SU-DHL-6 (cell line): ENCODE data around the gene ERCC5.
A peak's percentile ranks its signal among the peaks of the same experiment; 100 is the strongest.

Experiments
- H2AFZ ChIP-seq: fragments of 200-600 bp; sonication (generic); 2 replicates; pipeline ENCODE4 v1.6.1; 2014; ENCODE audit warnings: low read depth, mild to moderate bottlenecking, moderate library complexity, mixed read lengths, antibody characterized with exemption, low read length; ENCODE audit not compliant: severe bottlenecking
- H3F3A ChIP-seq: fragments of 200-600 bp; shearing (Covaris generic); 2 replicates; pipeline ENCODE4 v1.6.0; 2016; ENCODE audit warnings: antibody characterized with exemption, mild to moderate bottlenecking; ENCODE audit not compliant: insufficient read depth
- H3K27ac ChIP-seq: fragments of 200-600 bp; sonication (generic); 2 replicates; pipeline ENCODE4 v1.5.1; 2016; ENCODE audit warnings: low read depth, mild to moderate bottlenecking, low read length, moderate library complexity, mixed read lengths
- H3K27me3 ChIP-seq: fragments of 200-600 bp; sonication (generic), shearing (Covaris generic); 2 replicates; pipeline ENCODE4 v1.6.0; 2014; ENCODE audit warnings: mild to moderate bottlenecking, low read length
- H3K36me3 ChIP-seq: fragments of 200-600 bp; sonication (generic); 2 replicates; pipeline ENCODE4 v1.6.1; 2014; ENCODE audit warnings: mild to moderate bottlenecking, low read length, mixed read lengths
- H3K4me2 ChIP-seq: fragments of 300-600, 200-600 bp; shearing (Covaris generic), sonication (generic); 2 replicates; pipeline ENCODE4 v1.6.0; 2014; ENCODE audit warnings: low read length, low read depth, mild to moderate bottlenecking; ENCODE audit not compliant: poor library complexity, severe bottlenecking
- H3K4me3 ChIP-seq: fragments of 200-600 bp; sonication (generic); 2 replicates; pipeline ENCODE4 v1.5.1; 2014; ENCODE audit warnings: antibody characterized with exemption, low read length, mild to moderate bottlenecking, mixed read lengths; ENCODE audit not compliant: insufficient read depth, poor library complexity, severe bottlenecking
- H3K79me2 ChIP-seq: fragments of 200-600 bp; sonication (generic); 2 replicates; pipeline ENCODE4 v1.6.1; 2014; ENCODE audit warnings: mild to moderate bottlenecking, low read length, moderate library complexity; ENCODE audit not compliant: insufficient read depth
- H3K9ac ChIP-seq: fragments of 200-600 bp; sonication (generic); 2 replicates; pipeline ENCODE4 v1.7.0; 2014; ENCODE audit warnings: mild to moderate bottlenecking, low read length
- H3K9me2 ChIP-seq: fragments of 200-600 bp; sonication (generic); replicated peaks from 2 replicates; pipeline ENCODE4 v1.6.1; 2014; ENCODE audit warnings: low read length; ENCODE audit not compliant: insufficient read depth
- H3K9me3 ChIP-seq: fragments of 200-600 bp; sonication (generic); 2 replicates; pipeline ENCODE4 v1.6.1; 2014; ENCODE audit warnings: low read length, mixed read lengths; ENCODE audit not compliant: insufficient read depth
- H4K20me1 ChIP-seq: fragments of 200-600 bp; sonication (generic); 2 replicates; pipeline ENCODE4 v1.6.1; 2014; ENCODE audit warnings: low read depth, mild to moderate bottlenecking, antibody characterized with exemption, low read length, moderate library complexity, mixed read lengths
- CTCF ChIP-seq: fragments of 200-600 bp; sonication (generic); IDR thresholded peaks from one replicate; pipeline ENCODE4 v1.5.1; 2017; ENCODE audit warnings: antibody characterized with exemption, mild to moderate bottlenecking, low read length, moderate library complexity; ENCODE audit not compliant: insufficient read depth, poor library complexity, severe bottlenecking
- EZH2phosphoT487 ChIP-seq: fragments of 200-600 bp; sonication (generic), shearing (Covaris generic); conservative IDR thresholded peaks from 2 replicates; pipeline ENCODE4 v1.6.1; 2018; ENCODE audit warnings: mild to moderate bottlenecking, antibody characterized with exemption, low read length, moderate library complexity, mixed read lengths

ERCC5 gene

DNA sequence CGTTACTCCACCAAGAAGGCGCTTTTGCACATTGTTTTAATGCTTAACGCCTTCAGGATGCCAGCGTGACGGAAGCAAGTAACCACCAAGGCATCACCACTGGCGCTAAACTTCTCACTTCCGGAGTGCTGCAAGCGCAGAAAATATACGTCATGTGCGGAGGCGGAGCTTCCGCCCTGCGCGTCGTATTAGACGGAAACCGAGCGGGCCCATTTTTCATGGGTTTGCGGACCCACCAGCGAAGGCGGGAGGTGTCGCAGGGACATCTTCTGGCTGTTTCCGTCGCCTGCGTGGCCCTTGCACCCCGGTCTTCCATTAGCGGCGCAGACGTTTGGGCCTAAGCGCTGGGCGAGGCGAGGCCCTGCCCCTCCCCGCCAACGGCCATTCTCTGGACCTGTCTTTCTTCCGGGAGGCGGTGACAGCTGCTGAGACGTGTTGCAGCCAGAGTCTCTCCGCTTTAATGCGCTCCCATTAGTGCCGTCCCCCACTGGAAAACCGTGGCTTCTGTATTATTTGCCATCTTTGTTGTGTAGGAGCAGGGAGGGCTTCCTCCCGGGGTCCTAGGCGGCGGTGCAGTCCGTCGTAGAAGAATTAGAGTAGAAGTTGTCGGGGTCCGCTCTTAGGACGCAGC is at the start of gene ERCC5:
TSS of gene ERCC5 (plus strand) at position 403 of the 631 bp plus-strand sequence. CDS start 235 bp downstream, outside the sequence.
- H2AFZ ChIP-seq = peak within 1 kb of the TSS; percentile 58
- H3F3A ChIP-seq = peaks cover 13% of the 10 kb centered on the region
- no peaks in the 10 kb centered on the region for H3K9me2 ChIP-seq
- no peaks in the 10 kb centered on the region for H3K36me3 ChIP-seq
- peak within 1 kb of the TSS; percentile 92 for H3K4me2 ChIP-seq
- H4K20me1 ChIP-seq = 0 out of 2 replicates have a peak, but pooled peaks cover 8% of the 10 kb centered on the region
- peak within 1 kb of the TSS; percentile 93 for H3K9ac ChIP-seq
- H3K27ac ChIP-seq = peak within 1 kb of the TSS; percentile 96
- no peaks in the 10 kb centered on the region for H3K27me3 ChIP-seq
- H3K9me3 ChIP-seq = no peaks in the 10 kb centered on the region
- peaks cover 51% of the 10 kb centered on the region for H3K79me2 ChIP-seq
- TF ChIP-seq EZH2phosphoT487 = no peak
- no peak for TF ChIP-seq CTCF
- H3K4me3 ChIP-seq = peak within 1 kb of the TSS; percentile 98

DNA sequence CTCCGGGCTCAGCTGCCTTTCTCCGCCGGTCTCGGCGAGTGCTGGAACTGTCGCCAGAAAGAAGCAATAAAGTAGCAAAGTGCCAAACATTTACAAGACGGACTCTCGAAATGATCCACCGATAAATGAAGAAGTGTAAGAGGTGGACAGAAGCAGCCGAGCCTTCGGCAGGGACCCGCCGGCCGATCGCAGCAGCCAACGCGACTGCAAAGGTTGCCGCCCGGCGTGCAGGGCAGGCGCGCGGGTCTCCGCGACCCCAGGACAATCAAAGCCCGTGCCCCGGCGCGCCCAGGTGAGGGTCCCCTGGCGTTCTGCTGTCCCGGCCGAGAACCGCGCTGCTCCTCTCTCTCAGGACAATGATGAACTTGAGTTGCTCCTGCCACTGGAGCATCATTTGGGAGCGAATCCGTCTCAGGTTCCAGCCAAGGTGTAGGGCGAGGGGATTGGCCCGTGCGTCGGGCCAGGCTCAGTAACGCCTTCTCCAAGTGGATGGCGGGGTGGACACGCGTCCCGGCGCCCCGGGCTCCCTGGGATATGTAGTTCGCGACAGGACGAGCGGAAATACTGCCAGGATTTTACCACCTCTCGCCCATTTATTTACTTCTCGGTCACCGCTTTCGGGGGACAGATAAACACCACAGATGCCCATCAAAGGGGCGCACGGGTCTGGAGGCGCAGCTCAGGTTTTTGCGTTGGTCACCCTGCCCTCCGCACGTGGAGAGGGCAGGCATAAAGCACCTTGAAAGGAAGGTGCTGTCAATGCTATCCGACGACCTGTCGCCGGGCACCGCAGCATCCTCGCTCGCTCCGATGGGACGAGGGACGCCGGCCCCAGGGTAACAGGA is 47.0 kb upstream of the ERCC5 start, which contains the start of the genes BIVM and POGLUT2:
TSS of gene BIVM (plus strand) at position 539 of the 845 bp plus-strand sequence. CDS start 8,149 bp downstream, outside the sequence.
TSS of gene POGLUT2 (minus strand) at position 396 of the 845 bp plus-strand sequence. CDS start at position 90, 306 bp downstream.
- peak within 1 kb of the TSS; percentile 78 for H3K4me2 ChIP-seq
- no peaks in the 10 kb centered on the region; the same call in 1 of the 2 replicates for H3K79me2 ChIP-seq
- no peaks in the 10 kb centered on the region for H4K20me1 ChIP-seq
- H3K9ac ChIP-seq = peak within 1 kb of the TSS; percentile 62
- no peaks in the 10 kb centered on the region for H3K9me3 ChIP-seq
- no peak for TF ChIP-seq EZH2phosphoT487
- no peak for TF ChIP-seq CTCF
- no peaks in the 10 kb centered on the region for H3K9me2 ChIP-seq
- no peaks in the 10 kb centered on the region for H3K27me3 ChIP-seq
- H3K36me3 ChIP-seq = no peaks in the 10 kb centered on the region
- H3F3A ChIP-seq = peaks cover 8% of the 10 kb centered on the region; the same call in 1 of the 2 replicates
- no peak within 1 kb of the TSS for H3K27ac ChIP-seq
- peak within 1 kb of the TSS; percentile 77 for H3K4me3 ChIP-seq
- H2AFZ ChIP-seq = peak within 1 kb of the TSS; percentile 91

- no peaks in the 10 kb centered on the region for H3K9me3 ChIP-seq
- peak overlapping the region; percentile 77 for H3K4me3 ChIP-seq
- no peaks in the 10 kb centered on the region for H4K20me1 ChIP-seq
- H3K27ac ChIP-seq = no peak overlapping the region
- peaks cover 8% of the 10 kb centered on the region; the same call in 1 of the 2 replicates for H3F3A ChIP-seq
- H3K9me2 ChIP-seq = no peaks in the 10 kb centered on the region
- peak overlapping the region; percentile 78 for H3K4me2 ChIP-seq
- H2AFZ ChIP-seq = peak overlapping the region; percentile 91
- peak overlapping the region; percentile 62 for H3K9ac ChIP-seq
- no peaks in the 10 kb centered on the region for H3K36me3 ChIP-seq
- H3K27me3 ChIP-seq = no peaks in the 10 kb centered on the region
- TF ChIP-seq CTCF (no peak), EZH2phosphoT487 (no peak)
- H3K79me2 ChIP-seq = no peaks in the 10 kb centered on the region; the same call in 1 of the 2 replicates
These were observed 46.2 kb upstream of the ERCC5 start for GRCh38 chr13:102799426-102800144.
